Stimulated activated CD4-positive, alpha-beta T cell treated with anti-CD3 and anti-CD28 coated beads, Interleukin-2, amount 100 ng/mL, for 4 hours (primary cell): ENCODE data around the gene MIGA2.
"Not testable (repeated sequence)": the region's sequence is repeated elsewhere in the genome, so short reads cannot be mapped to it uniquely, and the experiment has no call there.

Source experiments
- DNase-seq: peaks from one replicate; pipeline ENCODE4 v3.0.0-alpha.2; 2020; ENCODE audit warnings: low read depth

MIGA2 gene

GRCh38 chr9:129102095-129102525 is 65.7 kb downstream of the MIGA2 start:
- DNase-seq: no peak

DNA sequence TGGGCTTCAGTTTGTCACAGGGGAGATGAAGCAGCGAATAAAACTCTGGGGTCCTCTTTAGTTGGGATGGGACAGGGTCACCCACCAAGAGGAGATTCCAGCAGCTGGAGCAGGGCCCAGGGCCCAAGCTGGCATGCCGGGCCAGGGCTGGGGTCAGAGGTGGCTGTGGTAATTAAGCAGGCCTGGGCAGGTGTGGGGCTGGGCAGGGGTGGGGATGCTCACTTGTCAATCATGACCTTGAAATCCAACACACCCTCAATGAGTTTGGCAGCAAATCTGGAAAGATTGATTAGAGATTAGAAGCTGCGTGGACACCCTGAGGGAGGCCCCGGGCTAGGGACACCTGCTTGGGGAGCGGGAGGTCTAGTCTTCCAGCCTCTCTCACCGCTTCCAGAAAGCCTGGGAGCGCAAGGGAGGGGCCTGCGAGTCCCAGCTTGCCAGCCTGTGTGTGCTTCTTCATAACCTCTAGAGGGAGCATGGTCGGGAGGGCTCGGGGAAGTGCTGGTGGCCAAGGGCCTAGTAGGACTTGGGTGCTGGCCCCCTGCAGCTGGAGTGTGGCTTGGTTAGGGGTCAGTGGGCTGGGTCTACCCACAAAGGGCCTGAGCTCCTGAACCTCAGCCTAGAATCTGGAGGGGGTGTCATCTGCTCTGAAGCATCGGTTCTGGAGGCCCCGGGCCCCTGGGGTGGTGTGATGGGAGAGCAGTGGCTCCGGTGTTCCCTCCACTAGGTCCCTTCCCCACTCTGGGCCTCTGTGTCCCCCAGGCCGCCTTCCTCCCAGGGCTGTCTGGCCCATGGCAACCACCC is 66.6 kb downstream of the MIGA2 start:
- DNase-seq: no peak

DNA sequence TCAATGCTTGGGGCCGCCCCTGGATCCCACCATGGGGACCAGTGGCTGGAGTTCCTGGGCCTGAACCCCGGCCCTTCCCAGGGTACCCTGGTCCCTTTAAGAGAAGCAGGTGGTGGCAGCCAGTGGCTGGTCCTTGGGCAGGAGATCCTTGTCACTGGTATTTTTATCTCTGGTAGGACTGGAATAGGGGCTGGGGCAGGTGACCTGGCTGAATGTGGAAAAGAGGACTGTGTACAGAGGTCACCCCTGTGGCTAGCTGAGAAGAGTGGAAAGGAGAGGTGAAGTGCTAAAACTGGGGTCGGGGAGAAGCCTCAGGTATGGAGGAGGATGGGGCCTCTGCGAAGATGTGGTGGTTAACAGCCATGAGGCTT is 67.2 kb downstream of the MIGA2 start:
- no peak for DNase-seq

- DNase-seq: no peak
Measured at GRCh38 chr9:129104051-129104450, 67.6 kb downstream of the MIGA2 start.

GRCh38 chr9:129105857-129106694 is 69.7 kb downstream of the MIGA2 start:
- no peak for DNase-seq

DNA sequence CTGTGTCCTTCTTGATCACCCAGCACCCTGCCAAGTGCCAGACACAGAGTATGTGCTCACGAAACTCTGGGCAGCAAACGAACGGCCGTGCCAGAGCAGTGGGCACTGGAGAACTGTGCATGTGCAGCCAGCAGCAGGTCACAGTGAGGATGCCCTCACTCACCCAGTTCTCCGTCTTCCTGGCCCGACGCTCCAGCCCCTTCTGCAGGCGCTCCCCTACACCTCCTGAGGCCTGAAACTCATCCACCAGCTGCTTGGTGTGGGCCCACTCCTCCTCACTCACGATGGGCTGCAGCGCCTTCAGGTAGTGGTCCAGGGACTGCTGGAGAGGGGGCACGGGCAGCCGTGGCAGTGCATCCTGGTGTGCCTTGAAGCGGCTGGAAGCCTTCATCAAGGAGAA is 71.2 kb downstream of the MIGA2 start:
- DNase-seq: no peak

GRCh38 chr9:129108083-129108804 is 71.8 kb downstream of the MIGA2 start:
- no peak for DNase-seq

- DNase-seq: no peak
Measured at GRCh38 chr9:129108805-129109536, 72.5 kb downstream of the MIGA2 start.

- no peak for DNase-seq
Measured at GRCh38 chr9:129109537-129109903, 73.1 kb downstream of the MIGA2 start.

DNA sequence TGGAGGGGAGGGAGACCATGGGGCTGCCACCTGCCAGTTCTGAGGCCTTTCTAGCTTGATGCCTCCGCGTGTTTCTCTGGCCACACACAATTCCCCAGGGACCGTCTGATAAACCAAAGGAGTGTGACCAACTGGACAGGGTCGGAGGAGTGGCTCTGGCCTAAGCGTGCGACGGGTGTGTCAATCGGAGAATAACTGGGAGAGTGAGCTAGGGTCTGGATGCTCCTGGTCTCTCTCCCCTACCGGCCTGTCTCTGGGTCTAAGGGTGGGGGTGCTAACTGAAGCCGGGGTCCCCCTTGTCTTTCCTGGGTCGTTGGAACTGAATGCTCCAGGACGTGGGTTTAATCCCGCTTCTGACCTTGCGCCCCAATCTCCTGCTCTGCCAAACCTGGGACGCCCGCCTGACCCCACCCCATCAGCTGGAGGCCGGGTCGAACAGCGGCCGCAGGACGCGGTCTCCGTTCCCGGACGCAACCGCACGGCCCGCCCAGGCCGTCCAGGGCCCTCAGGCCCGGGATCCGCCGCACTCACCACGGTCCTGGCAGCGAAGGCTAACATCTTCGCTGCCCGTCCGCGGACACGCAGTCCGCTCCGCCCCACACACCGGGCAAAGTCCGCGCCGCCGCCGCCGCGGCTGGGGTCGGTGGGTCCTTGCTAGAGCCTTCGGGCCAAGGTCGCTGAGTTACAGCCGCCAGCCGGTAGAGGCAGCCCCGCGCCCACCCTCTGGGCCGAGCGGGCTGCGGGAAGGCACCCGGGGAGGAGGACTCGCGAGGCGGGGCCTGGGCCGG is 73.7 kb downstream of the MIGA2 start:
- DNase-seq: no peak

GRCh38 chr9:129110740-129111527 is 74.5 kb downstream of the MIGA2 start, which contains the start of the genes CRAT and PTPA:
TSS of gene CRAT (minus strand) at chr9:129110793. CDS start at chr9:129110509, 284 bp downstream.
TSS of gene PTPA (plus strand) at chr9:129111415. CDS start at chr9:129111601, 186 bp downstream.
- DNase-seq: peak; percentile 91

GRCh38 chr9:129111528-129112151 is 75.2 kb downstream of the MIGA2 start:
- no peak for DNase-seq

GRCh38 chr9:129112526-129112925 is 76.1 kb downstream of the MIGA2 start:
- not testable (repeated sequence) for DNase-seq

GRCh38 chr9:129113645-129114304 is 77.3 kb downstream of the MIGA2 start:
- DNase-seq: no peak

- DNase-seq: no peak
Measured at GRCh38 chr9:129118799-129119198, 82.4 kb downstream of the MIGA2 start.

- DNase-seq: no peak
Measured at GRCh38 chr9:129121483-129121882, 85.1 kb downstream of the MIGA2 start.
